ENCODE data around the gene PRKCH. TPM values are rescaled to one million over a fixed set of nuclear protein-coding genes. Genes with fewer than 3 reads are reported as not detected.

PRKCH gene
- total RNA-seq, 3 donors from 2014 or later, result 12.3 to 15.4 (median 14.8) TPM

DNA sequence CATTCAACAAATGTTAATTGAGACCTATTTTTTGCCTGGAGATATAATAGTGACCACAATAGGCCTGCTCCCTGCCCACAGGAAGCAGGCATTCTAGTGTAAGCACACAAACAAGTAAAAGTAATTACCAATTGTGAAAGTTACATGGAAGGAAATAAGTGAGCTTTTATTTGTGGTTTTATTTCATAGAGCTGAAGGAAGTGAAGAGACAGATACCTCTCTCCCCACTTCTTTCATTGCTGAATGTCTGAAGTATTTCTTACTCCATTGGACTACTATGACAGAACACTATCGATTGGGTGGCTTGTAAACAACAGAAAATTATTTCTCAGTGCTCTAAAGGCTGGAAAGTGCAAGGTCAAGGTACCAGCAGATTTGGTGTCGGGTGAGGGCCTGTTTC is 183.5 kb downstream of the PRKCH start:
- no peak for DNase-seq
- TF ChIP-seq, protein P1, sequence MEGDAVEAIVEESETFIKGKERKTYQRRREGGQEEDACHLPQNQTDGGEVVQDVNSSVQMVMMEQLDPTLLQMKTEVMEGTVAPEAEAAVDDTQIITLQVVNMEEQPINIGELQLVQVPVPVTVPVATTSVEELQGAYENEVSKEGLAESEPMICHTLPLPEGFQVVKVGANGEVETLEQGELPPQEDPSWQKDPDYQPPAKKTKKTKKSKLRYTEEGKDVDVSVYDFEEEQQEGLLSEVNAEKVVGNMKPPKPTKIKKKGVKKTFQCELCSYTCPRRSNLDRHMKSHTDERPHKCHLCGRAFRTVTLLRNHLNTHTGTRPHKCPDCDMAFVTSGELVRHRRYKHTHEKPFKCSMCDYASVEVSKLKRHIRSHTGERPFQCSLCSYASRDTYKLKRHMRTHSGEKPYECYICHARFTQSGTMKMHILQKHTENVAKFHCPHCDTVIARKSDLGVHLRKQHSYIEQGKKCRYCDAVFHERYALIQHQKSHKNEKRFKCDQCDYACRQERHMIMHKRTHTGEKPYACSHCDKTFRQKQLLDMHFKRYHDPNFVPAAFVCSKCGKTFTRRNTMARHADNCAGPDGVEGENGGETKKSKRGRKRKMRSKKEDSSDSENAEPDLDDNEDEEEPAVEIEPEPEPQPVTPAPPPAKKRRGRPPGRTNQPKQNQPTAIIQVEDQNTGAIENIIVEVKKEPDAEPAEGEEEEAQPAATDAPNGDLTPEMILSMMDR (IDR thresholded peaks at IDR 0.05), result no peak

DNA sequence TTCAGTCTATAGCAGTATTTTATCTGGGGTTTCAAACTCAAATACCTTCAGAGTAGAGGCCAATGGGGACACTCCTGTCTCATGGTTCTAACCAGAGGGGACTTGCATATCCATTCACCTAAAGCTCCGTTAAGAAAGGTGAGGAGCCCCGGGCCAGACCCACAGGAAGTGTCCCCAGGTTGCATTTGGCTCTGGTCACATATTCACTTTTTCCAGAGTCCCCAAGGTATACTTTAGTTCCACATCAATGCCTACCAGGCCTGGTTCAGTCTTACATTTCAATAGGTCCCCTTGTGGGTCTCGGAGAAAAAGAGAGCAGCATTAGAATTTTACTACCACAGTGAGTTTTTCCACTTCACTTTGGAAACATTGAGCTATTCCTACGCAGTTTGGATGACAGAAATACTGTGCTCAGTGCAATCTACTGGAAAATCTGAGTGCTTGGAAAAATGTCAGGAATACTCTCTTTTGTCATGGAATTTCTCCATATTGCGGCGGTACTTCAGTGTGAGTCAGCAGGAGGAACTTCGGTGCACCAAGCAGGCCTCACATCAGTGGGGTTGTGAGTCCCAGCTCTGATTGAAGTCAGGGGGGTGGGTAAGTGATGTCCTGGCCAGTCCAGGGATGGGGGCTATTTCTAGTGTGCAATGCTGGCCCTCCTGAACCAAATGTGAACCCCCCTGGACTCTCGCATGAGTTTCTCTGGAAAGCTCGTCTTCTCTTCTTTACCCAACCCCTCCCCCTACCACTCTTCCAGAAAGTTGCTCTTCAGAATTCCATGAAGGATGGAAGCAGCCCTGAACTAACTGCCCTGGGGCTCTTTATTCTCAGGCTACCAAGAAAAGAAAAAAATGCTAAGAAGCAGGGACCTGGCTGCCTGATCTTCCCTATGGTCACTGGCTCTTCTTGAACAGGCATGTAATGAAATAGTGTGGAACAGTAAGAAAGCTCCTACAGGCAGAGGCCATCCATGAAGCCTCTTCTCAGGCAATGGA is 184.7 kb downstream of the PRKCH start:
- TF ChIP-seq, protein P1 (IDR thresholded peaks at IDR 0.05), result no peak
- ATAC-seq, result no peak
- Histone ChIP-seq H3K9me3 (no peaks in the 10 kb centered on the region), H3K4me3 (no peak overlapping the region), H3K36me3 (ENCODE audit: low read depth) (no peaks in the 10 kb centered on the region), H3K4me1 (ENCODE audit: low read depth) (peaks cover 5% of the 10 kb centered on the region)
- no peak for DNase-seq
- intact Hi-C loops (cut with DNase I, micrococcal nuclease), result no loop called here

More for the DNA sequence above, 183.5 kb downstream of the PRKCH start:
- Histone ChIP-seq H3K4me1 (ENCODE audit: low read depth) (peaks cover 4% of the 10 kb centered on the region), H3K36me3 (ENCODE audit: low read depth) (no peaks in the 10 kb centered on the region), H3K4me3 (no peak overlapping the region), H3K9me3 (no peaks in the 10 kb centered on the region)
- intact Hi-C loops (cut with DNase I, micrococcal nuclease), result no loop called here
- no peak for ATAC-seq

DNA sequence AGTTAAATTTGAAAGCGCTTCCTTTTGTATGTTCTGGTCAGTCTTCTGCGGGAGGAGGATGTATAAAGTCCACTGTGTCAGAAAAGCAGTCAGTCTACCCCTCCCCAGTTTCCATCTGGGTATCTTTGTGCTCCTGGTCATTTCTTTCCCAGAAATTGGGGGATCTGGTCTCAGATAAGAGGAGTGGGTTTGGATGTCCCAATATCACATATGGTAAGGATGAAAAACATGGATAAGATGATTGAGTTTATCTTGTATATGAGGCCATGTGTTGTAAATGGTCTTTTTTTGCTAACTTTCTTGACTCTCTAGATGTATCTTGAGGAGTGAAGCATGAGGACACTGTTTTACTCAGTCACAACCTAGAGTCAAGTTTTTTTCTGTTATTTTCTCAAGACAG is 187.1 kb downstream of the PRKCH start:
- TF ChIP-seq, protein P1 (IDR thresholded peaks at IDR 0.05), result no peak
- Histone ChIP-seq H3K4me3 (no peak overlapping the region), H3K4me1 (ENCODE audit: low read depth) (peaks cover 6% of the 10 kb centered on the region), H3K36me3 (ENCODE audit: low read depth) (no peaks in the 10 kb centered on the region), H3K9me3 (no peaks in the 10 kb centered on the region)
- intact Hi-C loops (cut with DNase I, micrococcal nuclease), result no loop called here
- no peak for ATAC-seq
- DNase-seq, result no peak

DNA sequence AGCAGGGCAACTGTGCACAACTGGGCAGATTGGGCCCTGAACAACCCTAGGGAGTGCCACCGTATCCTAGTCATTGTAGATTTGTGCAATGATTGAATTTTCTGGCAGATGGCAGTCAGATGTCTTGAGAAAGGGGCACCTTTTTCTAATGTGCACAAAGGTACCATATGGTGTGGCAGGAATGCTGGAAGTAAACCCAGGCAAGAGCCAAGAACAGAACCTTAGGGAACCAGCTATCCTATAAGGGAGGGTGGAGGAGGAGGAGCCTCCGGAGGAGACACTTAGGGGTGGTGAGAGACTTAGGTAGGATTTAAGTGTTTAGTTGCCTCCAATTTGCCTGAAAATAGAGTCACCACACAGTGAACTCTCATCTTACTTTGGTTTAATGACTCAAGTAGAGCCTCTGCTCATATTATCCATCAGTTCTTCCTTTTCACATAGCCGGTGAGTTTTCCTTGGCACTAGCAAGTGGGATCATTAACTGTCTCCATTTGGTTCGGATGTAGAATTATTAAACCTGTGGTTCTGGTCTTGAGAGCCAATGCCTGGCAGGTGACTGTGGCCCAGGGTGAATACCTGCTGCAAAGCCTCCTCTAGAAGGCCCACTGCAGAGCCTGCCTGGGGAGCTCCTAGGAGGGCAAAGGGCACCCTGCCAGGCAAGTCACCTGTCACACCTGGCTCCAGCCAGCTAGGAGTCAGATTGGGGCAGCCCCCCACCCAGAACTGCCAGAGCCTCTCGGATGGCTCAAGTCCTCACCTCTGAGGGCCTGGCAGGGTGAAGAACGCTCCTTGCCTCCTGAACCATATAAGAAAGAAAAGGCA is 189.6 kb downstream of the PRKCH start:
- H3K4me1 ChIP-seq (ENCODE audit: low read depth), result peaks cover 12% of the 10 kb centered on the region
- H3K36me3 ChIP-seq (ENCODE audit: low read depth), result no peaks in the 10 kb centered on the region
- H3K4me3 ChIP-seq, result no peak overlapping the region
- peak; percentile 49 to 73 (median 54) for DNase-seq
- H3K9me3 ChIP-seq, result no peaks in the 10 kb centered on the region
- intact Hi-C loops (cut with DNase I, micrococcal nuclease), result no loop called here
- TF ChIP-seq, protein P1 (IDR thresholded peaks at IDR 0.05), result no peak
- peak; percentile 62 for ATAC-seq

DNA sequence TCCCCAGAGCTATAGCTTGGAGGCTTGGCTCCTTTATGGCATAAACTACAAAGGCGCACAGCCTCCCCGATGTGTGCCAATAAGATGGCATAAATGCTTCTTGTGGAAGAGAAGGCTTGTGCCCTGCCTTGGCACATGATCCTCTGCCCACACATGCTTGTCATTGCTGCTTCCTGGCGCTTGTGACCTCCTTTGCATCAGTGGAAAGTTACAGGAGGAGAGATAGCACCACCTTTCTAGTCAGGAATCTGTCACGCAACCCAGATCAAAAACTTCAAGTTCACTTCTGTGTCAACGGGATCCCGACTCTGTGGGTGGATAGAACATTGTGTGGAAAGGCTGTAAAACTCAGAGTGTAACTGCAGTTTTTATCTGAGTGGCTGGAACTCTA is 190.2 kb downstream of the PRKCH start:
- peak; percentile 53 for ATAC-seq
- H3K36me3 ChIP-seq (ENCODE audit: low read depth), result no peaks in the 10 kb centered on the region
- no peak for DNase-seq
- H3K9me3 ChIP-seq, result no peaks in the 10 kb centered on the region
- TF ChIP-seq, protein P1 (IDR thresholded peaks at IDR 0.05), result no peak
- H3K4me1 ChIP-seq (ENCODE audit: low read depth), result peaks cover 12% of the 10 kb centered on the region
- H3K4me3 ChIP-seq, result no peak overlapping the region
- intact Hi-C loops (cut with DNase I, micrococcal nuclease), result no loop called here
